Activated CD8-positive, alpha-beta memory T cell treated with anti-CD3 and anti-CD28 coated beads, Interleukin-2, amount 10 ng/mL, durations not matched to agents 7 days and 5 days (primary cell): Measurements from ENCODE around the gene CLSTN1. TPM values are rescaled to one million over a fixed set of nuclear protein-coding genes. Genes with fewer than 3 reads are reported as not detected.
"Not testable (repeated sequence)": the region's sequence is repeated elsewhere in the genome, so short reads cannot be mapped to it uniquely, and the experiment has no call there.

ENCODE experiments used
- ATAC-seq: fragments of 150-1000 bp; cut with Tn5 transposase; one replicate; pipeline ENCODE4 v1.10.0; 2021; ENCODE audit warnings: moderate library complexity
- CTCF ChIA-PET: fragments of 350-600 bp; sonication (Branson Sonifier 250); formaldehyde crosslinking; loops from one replicate; lab custom pipeline; 2021; ENCODE audit warnings: antibody characterized with exemption; lab: Charles Lee
- DNase-seq: peaks from one replicate; pipeline ENCODE4 v3.0.0-alpha.2; 2020
- H3K27ac Mint-ChIP-seq: one replicate; pipeline ENCODE4 v1.8.0; 2021; ENCODE audit warnings: mild to moderate bottlenecking, mixed read lengths
- H3K27me3 Mint-ChIP-seq: one replicate; pipeline ENCODE4 v1.8.0; 2021; ENCODE audit warnings: mixed read lengths
- H3K36me3 Mint-ChIP-seq: one replicate; pipeline ENCODE4 v1.8.0; 2021; ENCODE audit warnings: mild to moderate bottlenecking, mixed read lengths
- H3K4me1 Mint-ChIP-seq: one replicate; pipeline ENCODE4 v1.8.0; 2021; ENCODE audit warnings: mixed read lengths
- H3K4me3 Mint-ChIP-seq: one replicate; pipeline ENCODE4 v1.8.0; 2021; ENCODE audit warnings: mild to moderate bottlenecking, moderate library complexity, mixed read lengths
- H3K9me3 Mint-ChIP-seq: one replicate; pipeline ENCODE4 v1.8.0; 2022; ENCODE audit warnings: low read depth, mixed read lengths
- total RNA-seq, 2 experiments: library from RNA; stranded (reverse); gene quantifications; one replicate each; pipeline ENCODE4 v1.2.3, GENCODE V29; 2021

CLSTN1 gene
- total RNA-seq, 2 experiments from 2014 or later = 81.5 to 99.3 TPM

DNA sequence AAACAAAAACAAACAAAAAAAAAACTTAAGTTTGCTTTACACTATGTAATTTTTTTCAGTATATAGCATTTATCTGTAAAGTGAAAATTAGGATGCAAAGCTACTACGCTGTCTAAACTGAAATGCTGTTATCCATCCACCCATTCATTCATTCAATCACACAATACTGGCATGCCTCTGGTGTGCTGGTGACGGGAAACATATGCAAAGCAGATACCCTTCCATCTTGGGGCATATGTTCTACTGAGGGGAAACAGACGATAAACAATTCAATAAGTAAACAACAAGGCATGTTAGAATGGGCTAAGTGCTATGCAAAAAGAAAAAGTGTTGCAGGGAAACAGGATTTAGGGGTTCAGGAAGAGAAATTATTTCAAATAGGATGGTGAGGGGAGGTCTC is 3.2 kb downstream of the CLSTN1 start:
- Mint-ChIP-seq H3K4me1 (peaks cover 41% of the 10 kb centered on the region), H3K9me3 (no peaks in the 10 kb centered on the region), H3K27me3 (no peaks in the 10 kb centered on the region), H3K27ac (no peak overlapping the region), H3K36me3 (peaks cover 18% of the 10 kb centered on the region), H3K4me3 (peak overlapping the region; percentile 1)
- ATAC-seq (no peak), DNase-seq (no peak)
- CTCF ChIA-PET = interaction anchor here (0.8 to 1.1 kb wide), 2 partner anchors 20 to 36 kb away, joined by 3 read pairs; no protein-coding TSS in a partner anchor

DNA sequence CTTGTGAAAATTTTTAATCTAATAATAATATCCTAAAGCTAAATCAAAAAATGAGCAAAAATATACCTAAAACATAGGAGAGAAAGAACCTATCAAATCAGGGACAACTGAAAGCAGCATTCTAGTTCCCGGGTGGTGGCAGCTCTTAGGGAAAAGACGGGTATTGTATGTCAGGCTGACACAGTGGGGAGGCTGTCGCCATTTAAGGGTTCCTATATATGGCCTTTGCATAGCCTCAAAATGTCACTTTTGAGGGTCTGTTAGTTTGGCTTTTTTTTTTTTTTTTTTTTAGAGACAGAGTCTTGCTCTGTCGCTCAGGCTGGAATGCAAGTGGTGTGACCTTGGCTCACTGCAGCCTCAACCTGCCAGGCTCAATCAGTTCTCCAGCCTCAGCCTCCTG is 6.0 kb downstream of the CLSTN1 start:
- Mint-ChIP-seq H3K36me3 (peaks cover 15% of the 10 kb centered on the region), H3K27me3 (no peaks in the 10 kb centered on the region), H3K27ac (no peak overlapping the region), H3K4me3 (no peak overlapping the region), H3K9me3 (no peaks in the 10 kb centered on the region), H3K4me1 (peaks cover 33% of the 10 kb centered on the region)
- CTCF ChIA-PET = interaction anchor here (0.7 to 2.1 kb wide), 6 partner anchors 17 to 191 kb away, joined by 3 to 7 read pairs (median 4); no protein-coding TSS in a partner anchor
- ATAC-seq (no peak), DNase-seq (no peak)

DNA sequence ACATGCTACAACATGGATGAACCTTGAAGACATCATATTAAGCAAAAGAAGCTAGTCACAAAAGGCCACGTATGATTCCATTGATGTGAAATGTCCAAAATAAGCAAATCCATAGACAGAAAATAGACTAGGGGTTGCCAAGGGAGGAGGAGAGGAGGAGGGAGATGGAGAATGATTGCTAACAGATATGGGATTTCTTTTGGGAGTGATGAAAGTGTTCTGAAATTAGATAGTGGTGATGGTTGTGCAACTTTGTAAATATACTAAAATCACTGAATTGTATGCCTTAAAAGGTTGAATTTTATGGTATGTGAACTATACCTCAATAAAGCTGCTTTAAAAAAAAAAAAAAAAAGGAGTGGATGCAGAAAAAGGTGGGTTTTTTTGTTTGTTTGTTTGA is 7.6 kb downstream of the CLSTN1 start:
- Mint-ChIP-seq H3K36me3 (peaks cover 13% of the 10 kb centered on the region), H3K4me3 (no peak overlapping the region), H3K9me3 (no peaks in the 10 kb centered on the region), H3K27me3 (no peaks in the 10 kb centered on the region), H3K27ac (no peak overlapping the region), H3K4me1 (peaks cover 22% of the 10 kb centered on the region)
- DNase-seq = no peak
- CTCF ChIA-PET = interaction anchor here (0.5 to 2.1 kb wide), 5 partner anchors 11 to 140 kb away, joined by 3 to 7 read pairs (median 3); no protein-coding TSS in a partner anchor
- ATAC-seq = no peak

DNA sequence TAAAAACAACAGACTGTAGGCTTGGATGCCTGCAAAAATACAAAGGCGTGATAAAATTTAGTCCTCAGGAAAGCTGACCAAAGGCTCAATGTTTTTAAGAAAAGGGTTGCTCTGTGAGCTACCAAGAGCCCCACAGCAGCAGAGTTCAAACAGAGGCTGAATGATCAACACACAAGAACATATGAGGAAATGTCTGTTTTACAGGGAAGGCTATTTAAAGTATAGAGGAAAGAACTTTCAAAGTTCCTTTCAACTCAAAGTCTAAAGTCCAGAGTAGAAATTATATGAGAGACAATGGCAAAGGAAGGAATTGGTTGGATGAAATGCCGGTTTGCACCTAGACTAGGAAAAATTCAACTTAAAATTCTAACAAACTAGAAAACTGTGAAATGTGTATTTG is 8.6 kb downstream of the CLSTN1 start:
- no peak for DNase-seq
- CTCF ChIA-PET = interaction anchor here (2.1 kb wide), 1 partner anchor 30 kb away, joined by 7 read pairs; no protein-coding TSS in a partner anchor
- Mint-ChIP-seq H3K9me3 (no peaks in the 10 kb centered on the region), H3K27ac (no peak overlapping the region), H3K27me3 (no peaks in the 10 kb centered on the region), H3K36me3 (peaks cover 10% of the 10 kb centered on the region), H3K4me1 (peaks cover 17% of the 10 kb centered on the region), H3K4me3 (no peak overlapping the region)
- no peak for ATAC-seq

DNA sequence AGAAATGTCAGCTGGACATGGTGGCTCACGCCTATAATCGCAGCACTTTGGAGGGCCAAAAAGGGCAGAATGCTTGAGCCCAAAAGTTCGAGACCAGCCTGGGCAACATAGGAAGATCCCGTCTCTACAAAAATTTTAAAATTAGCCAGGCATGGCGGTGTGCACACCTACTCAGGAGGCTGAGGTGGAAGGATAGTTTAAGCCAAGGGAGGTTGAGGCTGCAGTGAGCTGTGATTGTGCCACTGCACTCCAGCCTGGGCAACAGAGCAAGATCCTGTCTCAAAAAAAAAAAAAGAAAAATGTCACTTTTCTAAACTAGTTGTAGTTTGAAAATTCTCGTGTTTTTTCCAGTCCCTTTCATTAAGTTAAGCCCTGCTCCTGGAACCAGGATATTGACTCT is 9.1 kb downstream of the CLSTN1 start:
- no peak overlapping the region for H3K4me3 Mint-ChIP-seq
- H3K9me3 Mint-ChIP-seq = no peaks in the 10 kb centered on the region
- H3K27ac Mint-ChIP-seq = no peak overlapping the region
- peaks cover 8% of the 10 kb centered on the region for H3K36me3 Mint-ChIP-seq
- DNase-seq = no peak
- CTCF ChIA-PET = interaction anchor here (0.8 to 2.1 kb wide), 2 partner anchors 15 to 29 kb away, joined by 3 to 7 read pairs; no protein-coding TSS in a partner anchor
- H3K4me1 Mint-ChIP-seq = peaks cover 14% of the 10 kb centered on the region
- H3K27me3 Mint-ChIP-seq = no peaks in the 10 kb centered on the region
- no peak for ATAC-seq

DNA sequence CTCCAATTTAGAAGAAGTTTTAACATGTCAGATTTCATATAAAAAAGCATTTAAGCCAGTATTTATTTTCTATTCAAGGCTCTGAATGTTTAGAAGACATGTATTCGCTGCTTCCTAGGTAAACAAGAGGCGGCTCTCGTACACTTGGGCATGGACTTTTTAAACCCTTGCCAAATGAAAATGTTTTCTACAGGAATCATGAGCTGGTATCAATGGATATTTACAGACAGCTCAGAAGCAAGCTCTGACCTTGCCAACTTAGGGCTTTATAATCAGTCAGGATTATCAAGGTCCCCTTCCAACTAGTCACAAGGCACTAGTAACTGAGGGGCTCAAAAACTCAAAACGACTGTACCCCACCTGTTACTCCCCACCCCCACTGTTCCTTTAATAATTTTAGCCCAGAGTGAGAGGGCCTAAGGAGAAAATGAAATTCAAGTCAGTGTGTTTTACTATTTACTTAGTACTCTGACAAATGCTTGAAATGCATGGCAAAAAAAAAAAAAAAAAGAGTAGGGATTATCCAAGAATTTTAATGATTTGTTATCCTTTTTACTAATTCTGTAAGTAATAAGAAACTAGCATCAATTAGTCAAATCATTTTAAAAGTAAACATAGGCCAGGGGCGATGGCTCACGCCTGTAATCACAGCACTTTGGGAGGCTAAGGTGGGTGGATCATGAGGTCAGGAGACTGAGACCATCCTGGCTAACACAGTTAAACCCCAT is 12.4 kb downstream of the CLSTN1 start:
- no peak for DNase-seq
- H3K27me3 Mint-ChIP-seq = no peaks in the 10 kb centered on the region
- H3K36me3 Mint-ChIP-seq = peaks cover 9% of the 10 kb centered on the region
- H3K9me3 Mint-ChIP-seq = no peaks in the 10 kb centered on the region
- CTCF ChIA-PET = no interaction called here
- peaks cover 21% of the 10 kb centered on the region for H3K4me1 Mint-ChIP-seq
- no peak overlapping the region for H3K27ac Mint-ChIP-seq
- ATAC-seq = no peak
- no peak overlapping the region for H3K4me3 Mint-ChIP-seq

DNA sequence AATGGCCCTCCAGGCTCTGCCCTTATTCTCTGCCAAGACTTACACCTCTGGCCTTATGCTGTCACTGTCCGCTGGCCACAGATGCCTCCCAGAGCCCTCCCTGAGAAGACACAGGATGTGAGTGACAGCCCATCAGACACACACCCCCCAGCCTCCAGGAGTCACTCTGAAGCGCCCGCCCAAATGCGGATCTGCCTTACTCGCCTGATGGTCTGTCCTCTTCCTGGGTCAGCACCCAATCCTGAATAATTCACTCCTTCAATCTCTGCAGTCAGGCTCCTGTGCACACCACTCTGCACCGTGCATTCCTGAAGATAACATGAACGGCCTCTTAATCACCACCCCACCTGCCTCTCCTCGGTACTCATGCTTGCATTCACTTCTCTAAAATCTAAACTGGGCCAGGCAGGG is 14.7 kb downstream of the CLSTN1 start:
- ATAC-seq (no peak), DNase-seq (no peak)
- Mint-ChIP-seq H3K4me3 (no peak overlapping the region), H3K27me3 (no peaks in the 10 kb centered on the region), H3K27ac (no peak overlapping the region), H3K4me1 (peaks cover 17% of the 10 kb centered on the region), H3K9me3 (no peaks in the 10 kb centered on the region), H3K36me3 (peaks cover 6% of the 10 kb centered on the region)
- CTCF ChIA-PET = no interaction called here

DNA sequence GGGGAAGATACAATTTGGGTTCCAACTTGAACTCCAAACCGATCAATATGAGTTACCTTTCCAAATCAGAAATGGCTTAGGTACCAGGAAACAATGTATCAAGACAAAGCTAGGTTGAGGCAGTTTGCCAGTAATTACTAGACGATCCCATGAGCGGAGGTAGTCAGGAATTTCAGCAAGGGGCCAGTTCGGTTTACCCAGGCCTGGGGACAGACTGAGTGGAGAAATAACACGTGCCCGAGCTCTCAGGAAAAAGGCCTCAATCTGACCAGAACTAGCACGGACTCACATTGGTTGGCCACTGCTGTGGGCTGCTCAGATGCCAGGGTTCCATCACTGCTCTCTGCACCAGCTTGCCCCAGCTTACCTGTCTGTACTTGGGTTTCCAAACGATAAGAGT is 15.3 kb downstream of the CLSTN1 start:
- no peak for ATAC-seq
- no peak for DNase-seq
- Mint-ChIP-seq H3K27ac (no peak overlapping the region), H3K36me3 (peaks cover 6% of the 10 kb centered on the region), H3K4me3 (no peak overlapping the region), H3K27me3 (no peaks in the 10 kb centered on the region), H3K4me1 (peaks cover 17% of the 10 kb centered on the region), H3K9me3 (no peaks in the 10 kb centered on the region)
- CTCF ChIA-PET = interaction anchor here (1.0 kb wide), 1 partner anchor 11 kb away, joined by 4 read pairs; no protein-coding TSS in a partner anchor

DNA sequence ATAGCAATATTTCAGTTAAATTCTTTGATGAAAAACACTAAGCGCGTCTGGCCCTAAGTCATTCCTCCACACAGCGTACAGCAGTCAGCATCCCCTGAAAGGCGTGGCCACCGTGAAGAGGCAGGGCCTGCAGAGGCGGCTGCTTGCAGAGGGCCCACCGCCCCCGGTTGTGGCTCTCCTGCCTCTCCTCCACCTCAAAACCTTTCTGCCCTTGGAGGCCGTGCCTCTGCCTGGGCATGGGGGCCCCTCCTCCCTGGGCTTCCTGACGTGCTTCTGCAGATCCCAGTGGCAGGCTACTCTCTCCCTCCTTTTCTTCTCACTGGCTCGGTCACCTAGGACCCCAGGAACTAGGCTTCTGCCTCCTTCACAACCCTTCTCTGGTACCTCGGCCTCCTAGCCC is 16.2 kb downstream of the CLSTN1 start:
- Mint-ChIP-seq H3K4me1 (peaks cover 21% of the 10 kb centered on the region), H3K27me3 (no peaks in the 10 kb centered on the region), H3K36me3 (peaks cover 6% of the 10 kb centered on the region), H3K4me3 (no peak overlapping the region), H3K27ac (no peak overlapping the region), H3K9me3 (no peaks in the 10 kb centered on the region)
- CTCF ChIA-PET = no interaction called here
- no peak for ATAC-seq
- DNase-seq = no peak

DNA sequence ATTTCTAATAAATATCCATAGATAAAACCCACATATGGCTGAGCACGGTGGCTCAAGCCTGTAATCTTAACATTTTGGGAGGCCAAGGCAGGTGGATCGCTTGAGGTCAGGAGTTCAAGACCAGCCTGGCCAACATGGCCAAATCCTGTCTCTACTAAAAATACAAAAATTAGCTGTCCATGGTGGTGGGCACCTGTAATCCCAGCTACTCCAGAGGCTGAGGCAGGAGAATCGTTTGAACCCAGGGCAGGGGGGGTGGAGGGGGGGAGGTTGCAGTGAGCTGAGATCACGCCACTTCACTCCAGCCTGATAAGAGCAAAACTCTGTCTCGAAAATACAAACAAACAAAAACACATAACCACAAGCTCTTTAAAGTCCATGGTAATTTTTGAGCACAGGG is 17.8 kb downstream of the CLSTN1 start:
- not testable (repeated sequence) for H3K27me3 Mint-ChIP-seq, DNase-seq, H3K4me3 Mint-ChIP-seq, H3K27ac Mint-ChIP-seq, ATAC-seq, H3K9me3 Mint-ChIP-seq
- peaks cover 13% of the 10 kb centered on the region for H3K36me3 Mint-ChIP-seq
- CTCF ChIA-PET = interaction anchor here (0.6 to 3.8 kb wide), 3 partner anchors 10 to 23 kb away, joined by 3 to 15 read pairs (median 4); no protein-coding TSS in a partner anchor
- H3K4me1 Mint-ChIP-seq = peaks cover 31% of the 10 kb centered on the region

DNA sequence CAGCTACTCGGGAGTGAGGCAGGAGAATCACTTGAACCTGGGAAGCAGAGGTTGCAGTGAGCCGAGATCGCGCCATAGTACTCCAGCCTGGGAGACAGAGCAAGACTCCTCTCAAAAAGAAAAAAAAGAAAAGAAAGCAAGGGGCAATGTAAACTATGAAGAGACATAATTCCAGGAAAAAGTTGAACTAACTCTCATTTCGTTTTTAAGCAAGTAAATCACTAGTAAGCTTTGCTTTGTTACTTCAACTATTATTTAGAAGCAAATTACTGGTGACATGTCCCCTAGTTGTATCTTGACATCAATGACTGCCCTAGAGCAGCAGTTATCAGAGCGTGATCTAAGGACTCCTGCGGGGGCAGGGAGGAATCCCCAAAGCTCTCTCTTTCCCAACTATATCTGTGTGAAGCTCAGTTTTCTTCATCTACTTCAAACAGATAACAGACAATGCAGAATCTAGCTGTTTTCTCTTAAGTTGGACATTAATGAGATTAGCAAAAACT is 18.7 kb downstream of the CLSTN1 start:
- no peaks in the 10 kb centered on the region for H3K27me3 Mint-ChIP-seq
- no peaks in the 10 kb centered on the region for H3K9me3 Mint-ChIP-seq
- CTCF ChIA-PET = interaction anchor here (0.6 to 3.8 kb wide), 5 partner anchors 11 to 348 kb away, joined by 3 to 15 read pairs (median 3); no protein-coding TSS in a partner anchor
- H3K27ac Mint-ChIP-seq = no peak overlapping the region
- ATAC-seq = no peak
- peaks cover 13% of the 10 kb centered on the region for H3K36me3 Mint-ChIP-seq
- H3K4me3 Mint-ChIP-seq = no peak overlapping the region
- H3K4me1 Mint-ChIP-seq = peaks cover 32% of the 10 kb centered on the region
- no peak for DNase-seq

DNA sequence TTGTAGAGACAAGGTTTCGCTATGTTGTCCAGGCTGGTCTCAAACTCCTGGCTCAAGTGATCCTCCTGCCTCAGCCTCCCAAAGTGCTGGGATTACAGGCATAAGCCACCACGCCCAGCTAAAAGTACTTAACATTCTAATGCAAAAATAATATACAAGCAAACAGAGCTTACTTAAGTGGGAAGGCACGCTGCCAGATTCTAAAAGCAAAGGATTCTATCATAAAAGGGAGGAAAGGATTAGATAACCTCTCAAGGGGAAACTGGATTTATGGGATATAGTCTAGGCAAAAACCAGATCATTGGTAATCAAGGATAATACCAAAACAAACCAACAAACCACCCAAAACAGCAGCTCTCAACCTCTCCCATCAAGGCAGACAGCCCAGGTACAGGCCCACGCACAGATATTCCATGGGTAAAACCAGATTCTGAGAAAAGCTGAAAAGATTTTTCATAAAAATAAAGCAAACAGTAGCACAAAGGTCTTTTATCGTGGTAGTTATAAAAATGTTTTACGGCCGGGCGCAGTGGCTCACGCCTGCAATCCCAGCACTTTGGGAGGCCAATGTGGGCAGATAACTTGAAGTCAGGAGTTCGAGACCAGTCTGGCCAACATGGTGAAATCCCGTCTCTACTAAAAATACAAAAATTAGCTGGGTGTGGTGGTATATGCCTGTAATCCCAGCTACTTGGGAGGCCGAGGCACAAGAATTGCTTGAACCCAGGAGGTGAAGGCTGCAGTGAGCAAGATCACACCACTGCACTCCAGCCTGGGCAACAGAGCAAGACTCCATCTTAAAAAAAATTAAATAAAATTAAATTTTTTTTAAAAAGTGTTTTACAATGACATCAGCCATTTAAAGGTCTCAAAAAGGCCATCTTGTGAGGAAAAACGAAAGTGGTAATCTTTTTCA is 20.5 kb downstream of the CLSTN1 start:
- not testable (repeated sequence) for H3K27ac Mint-ChIP-seq, DNase-seq, ATAC-seq, H3K4me3 Mint-ChIP-seq, H3K27me3 Mint-ChIP-seq, H3K9me3 Mint-ChIP-seq
- Mint-ChIP-seq H3K4me1 (peaks cover 42% of the 10 kb centered on the region), H3K36me3 (peaks cover 17% of the 10 kb centered on the region)
- CTCF ChIA-PET = interaction anchor here (0.6 to 3.8 kb wide), 3 partner anchors 18 to 65 kb away, joined by 3 to 15 read pairs (median 4); no protein-coding TSS in a partner anchor

DNA sequence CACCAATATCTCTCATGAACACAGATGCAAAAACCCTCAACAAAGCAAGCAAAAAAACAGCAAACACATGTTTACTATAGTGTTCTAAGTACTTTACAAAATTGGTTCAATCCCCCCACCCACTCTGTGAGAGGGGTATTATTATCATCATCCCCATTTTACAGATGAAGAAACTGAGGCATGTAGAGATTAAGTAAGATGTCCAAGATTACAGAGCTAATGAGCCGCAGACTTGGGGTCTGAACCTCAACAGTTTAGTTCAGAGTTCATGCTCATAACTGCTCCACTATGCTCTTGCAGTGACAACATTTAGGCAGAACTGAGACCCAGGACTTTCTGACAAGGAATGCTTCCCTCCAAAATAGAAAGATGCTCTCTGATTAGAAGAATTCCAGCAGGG is 21.9 kb downstream of the CLSTN1 start:
- H3K4me1 Mint-ChIP-seq = peaks cover 44% of the 10 kb centered on the region
- DNase-seq (no peak), ATAC-seq (no peak)
- H3K9me3 Mint-ChIP-seq = no peaks in the 10 kb centered on the region
- no peaks in the 10 kb centered on the region for H3K27me3 Mint-ChIP-seq
- peaks cover 16% of the 10 kb centered on the region for H3K36me3 Mint-ChIP-seq
- peak overlapping the region; percentile 40 for H3K27ac Mint-ChIP-seq
- CTCF ChIA-PET = interaction anchor here (0.6 to 1.4 kb wide), 3 partner anchors 17 to 175 kb away, joined by 4 to 7 read pairs (median 4); no protein-coding TSS in a partner anchor
- H3K4me3 Mint-ChIP-seq = no peak overlapping the region
